WERI-Rb-1 (cell line): ENCODE data around the gene TEX261.
"Not testable (repeated sequence)": the region's sequence is repeated elsewhere in the genome, so short reads cannot be mapped to it uniquely, and the experiment has no call there.

Experiments used
- DNase-seq: peaks from one replicate; pipeline ENCODE4 v3.0.0-alpha.2; 2020
- H3K27ac ChIP-seq: fragments of 250-450 bp; sonication (Bioruptor Pico); 2 replicates; pipeline ENCODE4 v1.5.1; 2020; ENCODE audit warnings: mild to moderate bottlenecking, moderate library complexity
- H3K27me3 ChIP-seq: fragments of 250-450 bp; sonication (Bioruptor Pico); 2 replicates; pipeline ENCODE4 v1.5.1; 2021; ENCODE audit warnings: mild to moderate bottlenecking, low read depth, moderate library complexity; ENCODE audit not compliant: insufficient read depth, severe bottlenecking
- H3K36me3 ChIP-seq: fragments of 250-450 bp; sonication (Bioruptor Pico); 2 replicates; pipeline ENCODE4 v1.5.1; 2020; ENCODE audit warnings: mild to moderate bottlenecking, moderate library complexity
- H3K4me3 ChIP-seq: 2 replicates; pipeline ENCODE4 v1.5.1; 2011; ENCODE audit warnings: low read depth, mild to moderate bottlenecking, control low read depth, low read length
- H3K9me3 ChIP-seq: fragments of 250-450 bp; sonication (Bioruptor Pico); 2 replicates; pipeline ENCODE4 v1.5.1; 2021; ENCODE audit warnings: mild to moderate bottlenecking, moderate library complexity; ENCODE audit not compliant: severe bottlenecking
- CTCF ChIP-seq: IDR thresholded peaks from 2 replicates; pipeline ENCODE4 v1.5.1; 2011; ENCODE audit warnings: low read depth, mild to moderate bottlenecking, control low read depth, inconsistent platforms, low read length

The TEX261 gene

DNA sequence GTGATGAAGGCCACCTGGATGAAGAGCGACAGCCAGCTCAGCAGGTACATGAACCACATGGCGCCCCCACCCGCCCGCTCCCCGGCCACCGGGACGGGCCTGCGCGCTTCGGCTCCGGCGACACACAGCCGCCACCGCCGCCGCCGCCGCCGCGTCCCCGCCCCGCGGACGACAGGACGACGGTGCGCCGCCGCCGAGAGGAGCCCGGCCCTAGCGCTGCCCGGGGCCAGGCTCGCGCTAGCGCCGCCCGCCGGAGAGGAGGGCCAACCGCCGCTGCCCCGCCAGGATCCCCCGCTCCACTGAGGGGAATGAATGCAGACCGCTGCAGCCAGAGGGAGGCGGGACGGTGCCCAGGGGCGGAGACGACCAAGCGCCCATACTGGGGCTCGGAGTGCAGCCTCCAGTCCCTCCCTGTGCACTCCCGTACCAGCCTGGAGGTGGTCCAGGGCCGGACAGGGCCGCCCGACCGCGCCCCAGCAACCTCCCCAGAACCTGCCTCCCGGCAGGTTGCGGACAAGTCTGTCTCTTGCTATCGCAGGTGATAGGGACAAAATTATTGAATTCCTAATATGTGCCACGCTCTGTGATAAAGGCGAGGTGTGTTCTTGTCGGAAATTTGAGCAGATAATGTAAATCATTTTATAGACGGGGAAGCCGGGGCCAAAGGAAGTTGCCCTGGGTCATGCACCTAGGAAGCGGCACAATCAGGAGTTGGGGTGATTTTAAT lies at the start of gene TEX261:
Gene TEX261 (minus strand): TSS at position 175 of the 727 bp plus-strand sequence. CDS start 116 bp downstream, at position 59.
- H3K4me3 ChIP-seq = peak within 1 kb of the TSS; percentile 97
- DNase-seq = peak; percentile 96
- no peaks in the 10 kb centered on the region for H3K9me3 ChIP-seq
- TF ChIP-seq CTCF = peak; percentile 87
- H3K27me3 ChIP-seq = no peaks in the 10 kb centered on the region
- peaks cover 36% of the 10 kb centered on the region for H3K36me3 ChIP-seq
- H3K27ac ChIP-seq = peak within 1 kb of the TSS; percentile 83

GRCh38 chr2:71043531-71044407 lies 49.1 kb upstream of the TEX261 start:
- no peak for DNase-seq

GRCh38 chr2:71042287-71042686 lies 47.6 kb upstream of the TEX261 start:
- Histone ChIP-seq H3K9me3 (no peaks in the 10 kb centered on the region), H3K27ac (no peak overlapping the region), H3K36me3 (no peaks in the 10 kb centered on the region), H3K4me3 (no peak overlapping the region), H3K27me3 (no peaks in the 10 kb centered on the region)
- DNase-seq = no peak
- TF ChIP-seq CTCF = no peak

More at GRCh38 chr2:71043531-71044407, 49.1 kb upstream of the TEX261 start:
- Histone ChIP-seq H3K36me3 (no peaks in the 10 kb centered on the region), H3K4me3 (no peak overlapping the region), H3K9me3 (no peaks in the 10 kb centered on the region), H3K27ac (no peak overlapping the region), H3K27me3 (no peaks in the 10 kb centered on the region)
- TF ChIP-seq CTCF = no peak

DNA sequence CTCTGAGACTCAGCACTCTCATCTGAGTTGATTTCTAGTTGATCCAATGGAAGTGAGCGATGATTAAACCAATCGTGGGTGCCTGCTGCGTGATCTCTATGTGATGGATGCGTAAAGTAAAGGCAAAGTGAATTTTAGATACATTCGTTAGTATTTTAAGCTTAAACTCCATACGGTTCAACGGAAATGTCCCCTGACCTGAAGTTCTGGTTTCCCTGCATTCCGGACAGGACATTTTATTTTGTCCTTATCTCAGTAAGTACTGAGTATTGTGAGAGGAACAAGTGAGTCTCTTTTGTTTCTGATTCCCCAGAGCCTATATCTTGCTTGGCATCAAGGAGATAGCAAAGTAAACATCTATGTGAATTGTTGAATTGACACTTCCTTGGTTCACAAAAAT lies 41.6 kb upstream of the TEX261 start:
- not testable (repeated sequence) for H3K9me3 ChIP-seq, DNase-seq, H3K27me3 ChIP-seq, H3K36me3 ChIP-seq, H3K4me3 ChIP-seq, H3K27ac ChIP-seq

- not testable (repeated sequence) for H3K4me3 ChIP-seq, H3K27ac ChIP-seq, H3K27me3 ChIP-seq, H3K9me3 ChIP-seq, DNase-seq, H3K36me3 ChIP-seq
- TF ChIP-seq CTCF = 0 out of 2 replicates have a peak, but pooled peaks have one; percentile 9
Observed at GRCh38 chr2:71023553-71024243, 29.0 kb upstream of the TEX261 start.

DNA sequence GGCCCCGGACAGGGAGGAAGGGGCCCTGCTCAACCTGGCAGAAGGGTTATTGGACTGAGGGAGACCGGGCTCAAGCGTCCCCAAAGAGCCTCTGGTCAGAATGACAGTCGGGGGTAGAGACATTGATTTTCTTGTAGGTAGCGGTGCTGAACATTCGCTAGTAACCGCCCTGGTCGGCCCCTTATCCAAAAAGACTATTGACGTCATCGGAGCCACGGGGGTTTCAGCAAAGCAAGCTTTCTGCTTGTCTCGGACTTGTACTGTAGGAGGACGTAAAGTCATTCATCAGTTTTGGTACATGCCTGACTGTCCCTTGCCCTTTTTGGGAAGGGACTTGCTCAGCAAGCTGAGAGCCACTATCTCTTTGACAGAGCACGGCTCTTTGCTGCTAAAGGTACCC lies 26.7 kb upstream of the TEX261 start:
- H3K36me3 ChIP-seq, DNase-seq, H3K4me3 ChIP-seq, H3K27ac ChIP-seq, H3K27me3 ChIP-seq, H3K9me3 ChIP-seq: not testable (repeated sequence)

- not testable (repeated sequence) for H3K4me3 ChIP-seq, H3K27me3 ChIP-seq, DNase-seq, H3K27ac ChIP-seq, H3K36me3 ChIP-seq, H3K9me3 ChIP-seq
Observed at GRCh38 chr2:71019989-71020388, 25.3 kb upstream of the TEX261 start.
